GM23338 (cell line): ENCODE data around the gene CSNK1A1. TPM values are rescaled to one million over a fixed set of nuclear protein-coding genes. Genes with fewer than 3 reads are reported as not detected.
"Not testable (repeated sequence)": the region's sequence is repeated elsewhere in the genome, so short reads cannot be mapped to it uniquely, and the experiment has no call there.

Experiments
- ATAC-seq: fragments of 200-7000 bp; cut with Tn5 transposase; 3 replicates; pipeline ENCODE4 v1.9.1; 2020
- DNase-seq: peaks from one replicate; pipeline ENCODE4 v3.0.0-alpha.2; 2015; ENCODE audit warnings: low spot score
- H2AFZ ChIP-seq: fragments of 200-600 bp; sonication (generic); 2 replicates; pipeline ENCODE4 v1.8.0; 2016; ENCODE audit warnings: antibody characterized with exemption, mild to moderate bottlenecking, moderate library complexity
- H3F3A ChIP-seq: fragments of 200-600 bp; sonication (generic); replicated peaks from 2 replicates; pipeline ENCODE4 v1.8.0; 2017; ENCODE audit warnings: antibody characterized with exemption, mixed run types, low read depth
- H3K27ac ChIP-seq: fragments of 200-600 bp; sonication (generic); 2 replicates; pipeline ENCODE4 v1.6.1; 2016; ENCODE audit warnings: low read depth
- H3K27me3 ChIP-seq: fragments of 200-600 bp; sonication (generic); 2 replicates; pipeline ENCODE4 v1.8.0; 2016; ENCODE audit warnings: mild to moderate bottlenecking, mixed run types, moderate library complexity; ENCODE audit not compliant: insufficient read depth
- H3K36me3 ChIP-seq: fragments of 200-600 bp; sonication (generic); 2 replicates; pipeline ENCODE4 v1.8.0; 2016; ENCODE audit warnings: mild to moderate bottlenecking; ENCODE audit not compliant: insufficient read depth
- H3K4me1 ChIP-seq: fragments of 200-600 bp; sonication (generic); 2 replicates; pipeline ENCODE4 v1.8.0; 2016; ENCODE audit warnings: mild to moderate bottlenecking, moderate library complexity; ENCODE audit not compliant: insufficient read depth
- H3K4me2 ChIP-seq: fragments of 200-600 bp; sonication (generic); 2 replicates; pipeline ENCODE4 v1.7.1; 2017; ENCODE audit warnings: mixed run types
- H3K4me3 ChIP-seq: fragments of 200-600 bp; sonication (generic); 2 replicates; pipeline ENCODE4 v1.6.1; 2016; ENCODE audit warnings: mixed run types
- H3K79me2 ChIP-seq: fragments of 200-600 bp; sonication (generic); replicated peaks from 2 replicates; pipeline ENCODE4 v1.8.0; 2017; ENCODE audit warnings: mild to moderate bottlenecking; ENCODE audit not compliant: insufficient read depth
- H3K9me2 ChIP-seq: fragments of 200-600 bp; sonication (generic); 2 replicates; pipeline ENCODE4 v1.8.0; 2017; ENCODE audit not compliant: insufficient read depth
- H4K20me1 ChIP-seq: fragments of 200-600 bp; sonication (generic); replicated peaks from 2 replicates; pipeline ENCODE4 v1.8.0; 2017; ENCODE audit warnings: mild to moderate bottlenecking; ENCODE audit not compliant: insufficient read depth
- H3K27ac Mint-ChIP-seq: 2 replicates; pipeline ENCODE4 v1.8.0; 2020; ENCODE audit warnings: inconsistent platforms, mild to moderate bottlenecking, moderate library complexity, mixed read lengths
- H3K27me3 Mint-ChIP-seq: 3 replicates; pipeline ENCODE4 v1.8.0; 2022; ENCODE audit warnings: low read depth, mild to moderate bottlenecking, moderate library complexity, mixed read lengths, inconsistent platforms; ENCODE audit not compliant: insufficient read depth, poor library complexity
- H3K36me3 Mint-ChIP-seq: 3 replicates; pipeline ENCODE4 v1.8.0; 2021; ENCODE audit warnings: low read depth, mild to moderate bottlenecking, inconsistent platforms, moderate library complexity, mixed read lengths
- H3K4me1 Mint-ChIP-seq: 3 replicates; pipeline ENCODE4 v1.8.0; 2020; ENCODE audit warnings: mild to moderate bottlenecking, inconsistent platforms, mixed read lengths
- H3K4me3 Mint-ChIP-seq: 3 replicates; pipeline ENCODE4 v1.8.0; 2021; ENCODE audit warnings: moderate library complexity, mild to moderate bottlenecking, inconsistent platforms, mixed read lengths
- H3K9me3 Mint-ChIP-seq: 3 replicates; pipeline ENCODE4 v1.8.0; 2020; ENCODE audit warnings: moderate library complexity, mild to moderate bottlenecking, inconsistent platforms, mixed read lengths
- CTCF ChIP-seq, 2 experiments: fragments of 200-600 bp in 1 of 2; sonication (generic) in 1 of 2; conservative IDR thresholded peaks; 2 replicates each; pipeline versions ENCODE4 v1.5.1 to v1.6.1; 2016 to 2017; ENCODE audit warnings: antibody characterized with exemption in 2 of 2, low read depth in 2 of 2, mild to moderate bottlenecking in 2 of 2, moderate library complexity in 1 of 2
- ETS1 ChIP-seq: IDR thresholded peaks from 2 replicates; pipeline ENCODE4 v1.6.1; 2016; ENCODE audit warnings: antibody characterized with exemption
- EZH2 ChIP-seq: fragments of 200-600 bp; sonication (generic); IDR thresholded peaks from one replicate; pipeline ENCODE4 v1.8.0; 2017; ENCODE audit warnings: antibody characterized with exemption, mild to moderate bottlenecking, low read depth; ENCODE audit not compliant: unreplicated experiment
- EZH2phosphoT487 ChIP-seq: fragments of 200-600 bp; sonication (generic); IDR thresholded peaks from one replicate; pipeline ENCODE4 v1.8.1; 2018; ENCODE audit warnings: antibody characterized with exemption; ENCODE audit not compliant: unreplicated experiment
- JUNB ChIP-seq: IDR thresholded peaks from one replicate; pipeline ENCODE4 v1.6.1; 2016; ENCODE audit warnings: antibody characterized with exemption; ENCODE audit not compliant: unreplicated experiment
- POLR2AphosphoS5 ChIP-seq: IDR thresholded peaks from 2 replicates; pipeline ENCODE4 v1.6.1; 2016; ENCODE audit warnings: antibody characterized with exemption, low read depth
- REST ChIP-seq: IDR thresholded peaks from one replicate; pipeline ENCODE4 v1.6.1; 2018; ENCODE audit warnings: antibody characterized with exemption; ENCODE audit not compliant: unreplicated experiment
- STAT1 ChIP-seq: IDR thresholded peaks from one replicate; pipeline ENCODE4 v1.6.1; 2016; ENCODE audit warnings: antibody characterized with exemption; ENCODE audit not compliant: unreplicated experiment
- ZNF114 ChIP-seq: fragments of 250-450 bp; sonication (Bioruptor Pico); IDR thresholded peaks from 2 replicates; pipeline ENCODE4 v1.5.0; 2020; ENCODE audit warnings: mild to moderate bottlenecking, moderate library complexity
- ZNF331 ChIP-seq: fragments of 250-450 bp; sonication (Bioruptor Pico); IDR thresholded peaks from 2 replicates; pipeline ENCODE4 v1.5.0; 2020; ENCODE audit warnings: low read depth, mild to moderate bottlenecking, moderate library complexity
- polyA plus RNA-seq: library from polyadenylated mRNA; unstranded; fragments of >200 nt; fragmentation: Nextera tagmentation; extraction: Ambion mirVana; gene quantifications from 2 replicates; pipeline ENCODE4 v1.2.1, GENCODE V29; 2016
- total RNA-seq: library from RNA; depleted of rRNA; stranded (reverse); fragments of >200 nt; shearing (Covaris generic); gene quantifications from 2 replicates; pipeline ENCODE4 v1.2.3, GENCODE V29; 2014

The CSNK1A1 gene
- total and polyA plus RNA-seq, 2 experiments from 2014 or later: 110 to 233 TPM

GRCh38 chr5:149446794-149447193 is 104.4 kb downstream of the CSNK1A1 start:
- H3K27ac ChIP-seq, H4K20me1 ChIP-seq, H3K9me3 Mint-ChIP-seq, H2AFZ ChIP-seq, ATAC-seq, H3K4me2 ChIP-seq, H3K36me3 Mint-ChIP-seq, H3K9me2 ChIP-seq, H3K4me1 ChIP-seq, H3K4me3 Mint-ChIP-seq, H3K4me3 ChIP-seq, H3K27me3 ChIP-seq, H3K36me3 ChIP-seq, DNase-seq, H3K79me2 ChIP-seq, H3K27ac Mint-ChIP-seq, H3F3A ChIP-seq: not testable (repeated sequence)
- peaks cover 24% of the 10 kb centered on the region for H3K4me1 Mint-ChIP-seq
- peaks cover 16% of the 10 kb centered on the region for H3K27me3 Mint-ChIP-seq

- H2AFZ ChIP-seq: no peak overlapping the region
- H3K36me3 Mint-ChIP-seq: no peaks in the 10 kb centered on the region
- H3K27me3 ChIP-seq: no peaks in the 10 kb centered on the region
- H3K36me3 ChIP-seq: no peaks in the 10 kb centered on the region
- H3F3A ChIP-seq: no peaks in the 10 kb centered on the region
- H3K4me1 Mint-ChIP-seq: peaks cover 24% of the 10 kb centered on the region
- H3K79me2 ChIP-seq: no peaks in the 10 kb centered on the region
- H3K4me3 Mint-ChIP-seq: no peak overlapping the region
- DNase-seq (no peak), ATAC-seq (no peak)
- H3K4me2 ChIP-seq: no peak overlapping the region
- H3K4me1 ChIP-seq: peaks cover 3% of the 10 kb centered on the region; the same call in 1 of the 2 replicates
- peak overlapping the region; percentile 92 for H3K27ac Mint-ChIP-seq
- peaks cover 9% of the 10 kb centered on the region; the same call in 2 of the 3 replicates for H3K9me3 Mint-ChIP-seq
- H3K27me3 Mint-ChIP-seq: peaks cover 12% of the 10 kb centered on the region
- no peaks in the 10 kb centered on the region for H4K20me1 ChIP-seq
- TF ChIP-seq EZH2phosphoT487 (no peak), STAT1 (no peak), POLR2AphosphoS5 (no peak), CTCF (conservative IDR thresholded peaks at IDR 0.05; ENCODE audit: low read depth in 2 of 2) (no peak), ZNF331 (CRISPR knock-in tag) (no peak)
- no peaks in the 10 kb centered on the region for H3K9me2 ChIP-seq
- H3K4me3 ChIP-seq: no peak overlapping the region
- 0 out of 2 replicates have a peak overlapping the region, but pooled peaks have one; percentile 19 for H3K27ac ChIP-seq
These were observed 105.4 kb downstream of the CSNK1A1 start for GRCh38 chr5:149445739-149446369.

- H3K4me1 Mint-ChIP-seq: peaks cover 25% of the 10 kb centered on the region
- H3K9me3 Mint-ChIP-seq: peaks cover 9% of the 10 kb centered on the region; the same call in 2 of the 3 replicates
- Histone ChIP-seq H3K27me3 (no peaks in the 10 kb centered on the region), H3K36me3 (no peaks in the 10 kb centered on the region), H3K9me2 (no peaks in the 10 kb centered on the region), H3K4me1 (peaks cover 3% of the 10 kb centered on the region; the same call in 1 of the 2 replicates), H3K27ac (no peak overlapping the region), H2AFZ (no peak overlapping the region), H3F3A (no peaks in the 10 kb centered on the region), H3K4me3 (no peak overlapping the region), H3K79me2 (no peaks in the 10 kb centered on the region), H4K20me1 (no peaks in the 10 kb centered on the region), H3K4me2 (no peak overlapping the region)
- H3K27ac Mint-ChIP-seq: peak overlapping the region; percentile 92; the same call in 1 of the 2 replicates
- no peaks in the 10 kb centered on the region for H3K36me3 Mint-ChIP-seq
- no peak for ATAC-seq
- no peak overlapping the region for H3K4me3 Mint-ChIP-seq
- DNase-seq: no peak
- H3K27me3 Mint-ChIP-seq: peaks cover 12% of the 10 kb centered on the region
- TF ChIP-seq POLR2AphosphoS5 (no peak), ZNF331 (CRISPR knock-in tag) (no peak), JUNB (no peak), CTCF (conservative IDR thresholded peaks at IDR 0.05; ENCODE audit: low read depth in 2 of 2) (no peak), ZNF114 (no peak), REST (no peak), ETS1 (no peak), STAT1 (no peak), EZH2 (no peak)
These were observed 105.9 kb downstream of the CSNK1A1 start for GRCh38 chr5:149445343-149445738.
